SK-N-SH treated with all-trans-retinoic acid at 6 μM for 48 hours (cell line): ENCODE results near the gene ATP6V1C2.

Experiments used
- ARNTL ChIP-seq: fragments of 450-650 bp; formaldehyde crosslinking; IDR thresholded peaks from 2 replicates; pipeline ENCODE4 v1.5.0; 2020; ENCODE audit warnings: low read depth, mild to moderate bottlenecking, moderate library complexity, borderline replicate concordance
- CSDC2 ChIP-seq: fragments of 250-450 bp; sonication (Bioruptor Pico); IDR thresholded peaks from 2 replicates; pipeline ENCODE4 v1.5.0; 2020; ENCODE audit warnings: mild to moderate bottlenecking, moderate library complexity
- ISL1 ChIP-seq: fragments of 250-450 bp; sonication (Bioruptor Pico); IDR thresholded peaks from 2 replicates; pipeline ENCODE4 v2.1.2; 2022; ENCODE audit warnings: mild to moderate bottlenecking, moderate library complexity
- OSR1 ChIP-seq: fragments of 250-450 bp; sonication (Bioruptor Pico); IDR thresholded peaks from 2 replicates; pipeline ENCODE4 v1.8.0; 2022; ENCODE audit warnings: moderate library complexity, mild to moderate bottlenecking, inconsistent platforms
- PATZ1 ChIP-seq: fragments of 250-450 bp; sonication (Bioruptor Pico); IDR thresholded peaks from 2 replicates; pipeline ENCODE4 v1.8.0; 2020; ENCODE audit warnings: mild to moderate bottlenecking, moderate library complexity, borderline replicate concordance
- POU6F1 ChIP-seq: fragments of 250-450 bp; sonication (Bioruptor Pico); IDR thresholded peaks from 2 replicates; pipeline ENCODE4 v1.8.0; 2021; ENCODE audit warnings: low read depth, mild to moderate bottlenecking, moderate library complexity, borderline replicate concordance
- SNAI2 ChIP-seq: fragments of 250-450 bp; sonication (Bioruptor Pico); IDR thresholded peaks from 2 replicates; pipeline ENCODE4 v1.5.0; 2020; ENCODE audit warnings: mild to moderate bottlenecking, moderate library complexity
- TCF4 ChIP-seq: fragments of 250-450 bp; sonication (Bioruptor Pico); IDR thresholded peaks from 2 replicates; pipeline ENCODE4 v1.8.0; 2021; ENCODE audit warnings: mild to moderate bottlenecking, moderate library complexity, borderline replicate concordance
- TOX ChIP-seq: fragments of 250-450 bp; sonication (Bioruptor Pico); IDR thresholded peaks from 2 replicates; pipeline ENCODE4 v1.8.0; 2021; ENCODE audit warnings: mild to moderate bottlenecking, moderate library complexity, borderline replicate concordance
- ZC3H10 ChIP-seq: fragments of 250-450 bp; sonication (Bioruptor Pico); IDR thresholded peaks from 2 replicates; pipeline ENCODE4 v1.5.1; 2021; ENCODE audit warnings: mild to moderate bottlenecking, moderate library complexity
- ZFP3 ChIP-seq: fragments of 250-450 bp; sonication (Bioruptor Pico); IDR thresholded peaks from 2 replicates; pipeline ENCODE4 v1.5.0; 2020; ENCODE audit warnings: mild to moderate bottlenecking, moderate library complexity
- ZFP30 ChIP-seq: fragments of 450-650 bp; formaldehyde crosslinking; IDR thresholded peaks from 2 replicates; pipeline ENCODE4 v1.5.0; 2022; ENCODE audit warnings: mild to moderate bottlenecking, moderate library complexity
- ZNF8 ChIP-seq: fragments of 450-650 bp; formaldehyde crosslinking; IDR thresholded peaks from 2 replicates; pipeline ENCODE4 v1.5.0; 2020; ENCODE audit warnings: mild to moderate bottlenecking, moderate library complexity

- no peak for TF ChIP-seq SNAI2 (CRISPR knock-in tag)
- TF ChIP-seq ZFP30 (CRISPR knock-in tag), result no peak
- no peak for TF ChIP-seq PATZ1 (CRISPR knock-in tag)
- TF ChIP-seq TOX (CRISPR knock-in tag), result no peak
- TF ChIP-seq POU6F1 (CRISPR knock-in tag), result no peak
- TF ChIP-seq ZFP3, result no peak
- TF ChIP-seq TCF4, result no peak
- no peak for TF ChIP-seq CSDC2 (CRISPR knock-in tag)
- TF ChIP-seq ISL1, result no peak
- TF ChIP-seq ZNF8 (CRISPR knock-in tag), result no peak
- no peak for TF ChIP-seq OSR1 (CRISPR knock-in tag)
- TF ChIP-seq ZC3H10 (CRISPR knock-in tag), result no peak
- no peak for TF ChIP-seq ARNTL (CRISPR knock-in tag)
These were observed 111.6 kb downstream of the ATP6V1C2 start for GRCh38 chr2:10833021-10833420.
